Activated B cell treated with CpG ODN at 0.5 μM for 24 hours (primary cell): ENCODE data around the gene MALRD1. TPM values are rescaled to one million over a fixed set of nuclear protein-coding genes. Genes with fewer than 3 reads are reported as not detected.

Experiments used
- ATAC-seq: fragments of 200-7000 bp; cut with Tn5 transposase; one replicate; pipeline ENCODE4 v1.10.0; 2021; ENCODE audit warnings: low read depth, mild to moderate bottlenecking, moderate library complexity
- CTCF ChIA-PET: fragments of 350-600 bp; sonication (Branson Sonifier 250); formaldehyde crosslinking; loops from one replicate; lab custom pipeline; 2021; ENCODE audit warnings: antibody characterized with exemption; lab: Charles Lee
- POLR2A ChIA-PET: fragments of 350-600 bp; sonication (Branson Sonifier 250); formaldehyde crosslinking; loops from one replicate; lab custom pipeline; 2021; ENCODE audit warnings: antibody characterized with exemption; lab: Charles Lee
- DNase-seq: peaks from one replicate; pipeline ENCODE4 v3.0.0; 2022
- H3K27ac Mint-ChIP-seq: one replicate; pipeline ENCODE4 v1.8.0; 2020; ENCODE audit warnings: mixed read lengths
- H3K27me3 Mint-ChIP-seq: one replicate; pipeline ENCODE4 v1.8.0; 2021; ENCODE audit warnings: mixed read lengths
- H3K36me3 Mint-ChIP-seq: one replicate; pipeline ENCODE4 v1.8.0; 2021; ENCODE audit warnings: low read depth, mixed read lengths
- H3K4me1 Mint-ChIP-seq: one replicate; pipeline ENCODE4 v1.8.0; 2021; ENCODE audit warnings: mixed read lengths
- H3K4me3 Mint-ChIP-seq: one replicate; pipeline ENCODE4 v1.8.0; 2020; ENCODE audit warnings: mild to moderate bottlenecking, mixed read lengths
- H3K9me3 Mint-ChIP-seq: one replicate; pipeline ENCODE4 v1.8.0; 2020; ENCODE audit warnings: mixed read lengths
- CTCF ChIP-seq: fragments of 200-600 bp; IDR thresholded peaks from one replicate; pipeline ENCODE4 v1.8.0; 2022; ENCODE audit warnings: antibody characterized with exemption, mild to moderate bottlenecking
- intact Hi-C: fragments of 100-400 bp; cut with micrococcal nuclease; formaldehyde crosslinking; loops from one replicate; pipeline ENCODE4 v1.15.1; 2024
- total RNA-seq: library from RNA; stranded (reverse); gene quantifications from 2 replicates; pipeline ENCODE4 v1.2.3, GENCODE V29; 2022

MALRD1 gene
- total RNA-seq, 1 donor from 2014 or later = not detected

DNA sequence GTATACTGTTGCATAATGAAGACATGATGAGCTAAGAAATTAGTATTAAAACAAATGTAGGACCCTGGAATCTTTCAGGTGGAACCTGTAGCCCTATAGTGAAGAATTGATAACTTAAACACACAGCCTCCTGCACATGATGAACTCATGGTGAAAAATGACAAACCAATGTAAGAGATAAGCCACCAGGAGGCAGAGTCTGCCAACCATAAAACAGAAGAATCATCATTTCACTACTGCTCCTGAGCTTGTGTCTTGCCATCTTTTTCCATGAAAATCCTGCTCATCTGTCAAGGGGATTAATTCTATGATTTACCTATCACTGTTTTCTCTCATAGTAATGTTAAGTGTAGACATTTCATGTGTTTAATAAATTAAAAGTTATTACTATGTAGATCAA lies 363.9 kb downstream of the MALRD1 start:
- Mint-ChIP-seq H3K27me3 (no peaks in the 10 kb centered on the region), H3K27ac (no peak overlapping the region), H3K4me1 (no peaks in the 10 kb centered on the region), H3K4me3 (no peak overlapping the region), H3K9me3 (peaks cover 4% of the 10 kb centered on the region), H3K36me3 (no peaks in the 10 kb centered on the region)
- intact Hi-C loops = no loop called here
- ATAC-seq (no peak), DNase-seq (no peak)
- ChIA-PET CTCF (no interaction called here), POLR2A (no interaction called here)
- no peak for TF ChIP-seq CTCF

GRCh38 chr10:19416164-19416563 lies 367.6 kb downstream of the MALRD1 start:
- Mint-ChIP-seq H3K4me1 (no peaks in the 10 kb centered on the region), H3K4me3 (no peak overlapping the region), H3K27me3 (no peaks in the 10 kb centered on the region), H3K27ac (no peak overlapping the region), H3K9me3 (peaks cover 3% of the 10 kb centered on the region), H3K36me3 (no peaks in the 10 kb centered on the region)
- CTCF ChIA-PET = no interaction called here
- POLR2A ChIA-PET = no interaction called here
- DNase-seq (no peak), ATAC-seq (no peak)
- TF ChIP-seq CTCF = no peak
- intact Hi-C loops = no loop called here

GRCh38 chr10:19417740-19418139 lies 369.1 kb downstream of the MALRD1 start:
- H3K36me3 Mint-ChIP-seq = no peaks in the 10 kb centered on the region
- intact Hi-C loops = no loop called here
- ATAC-seq = no peak

GRCh38 chr10:19421674-19422073 lies 373.1 kb downstream of the MALRD1 start:
- Mint-ChIP-seq H3K27ac (no peak overlapping the region), H3K9me3 (peaks cover 3% of the 10 kb centered on the region), H3K4me1 (no peaks in the 10 kb centered on the region), H3K27me3 (no peaks in the 10 kb centered on the region), H3K4me3 (no peak overlapping the region), H3K36me3 (no peaks in the 10 kb centered on the region)
- no peak for DNase-seq
- TF ChIP-seq CTCF = no peak
- intact Hi-C loops = no loop called here
- ChIA-PET CTCF (no interaction called here), POLR2A (no interaction called here)
- no peak for ATAC-seq

More at GRCh38 chr10:19417740-19418139, 369.1 kb downstream of the MALRD1 start:
- ChIA-PET CTCF (no interaction called here), POLR2A (no interaction called here)
- DNase-seq = no peak
- TF ChIP-seq CTCF = no peak
- H3K27me3 Mint-ChIP-seq = no peaks in the 10 kb centered on the region
- no peak overlapping the region for H3K4me3 Mint-ChIP-seq
- H3K27ac Mint-ChIP-seq = no peak overlapping the region
- peaks cover 3% of the 10 kb centered on the region for H3K9me3 Mint-ChIP-seq
- H3K4me1 Mint-ChIP-seq = no peaks in the 10 kb centered on the region

DNA sequence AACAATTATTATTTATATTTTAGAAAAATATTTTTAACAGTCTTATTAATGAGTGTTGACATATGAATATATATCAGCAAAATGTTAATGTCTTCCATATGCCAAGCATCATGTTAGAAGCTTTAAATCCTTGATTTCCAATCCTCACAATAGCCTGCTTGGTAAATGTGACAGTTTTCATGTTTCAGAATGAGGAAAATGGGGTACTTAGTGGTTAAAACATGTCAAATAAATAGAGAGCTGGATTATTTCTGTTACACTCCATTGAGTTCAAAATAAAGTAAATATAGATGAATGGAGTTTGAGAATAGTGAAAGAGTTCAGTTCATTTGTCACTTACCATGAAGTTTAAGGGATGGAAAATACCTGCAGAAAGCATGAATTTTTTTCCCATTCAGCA lies 377.4 kb downstream of the MALRD1 start:
- Mint-ChIP-seq H3K4me1 (no peaks in the 10 kb centered on the region), H3K36me3 (no peaks in the 10 kb centered on the region), H3K4me3 (no peak overlapping the region), H3K27me3 (no peaks in the 10 kb centered on the region), H3K27ac (no peak overlapping the region), H3K9me3 (peaks cover 4% of the 10 kb centered on the region)
- no peak for DNase-seq
- no peak for ATAC-seq
- ChIA-PET CTCF (no interaction called here), POLR2A (no interaction called here)
- intact Hi-C loops = no loop called here
- TF ChIP-seq CTCF = no peak
